ENCODE data around the gene MRPL38. TPM values are rescaled to one million over a fixed set of nuclear protein-coding genes. Genes with fewer than 3 reads are reported as not detected.
A peak's percentile ranks its signal among the peaks of the same experiment; 100 is the strongest.

Gene MRPL38
- total and polyA plus RNA-seq, 5 donors from 2014 or later, result 58.0 to 118 (median 67.2) TPM

GRCh38 chr17:75917141-75917916 is 12.6 kb upstream of the MRPL38 start:
- H3K27ac Mint-ChIP-seq, result peak overlapping the region in 1 of 3 donors; percentile 63
- no peaks in the 10 kb centered on the region for H3K27me3 Mint-ChIP-seq
- no peaks in the 10 kb centered on the region for H3K36me3 ChIP-seq (ENCODE audit: control insufficient read depth, insufficient read depth, low read length)
- peaks cover 0 to 6% (median 3%) of the 10 kb centered on the region in 4 donors for H3K4me1 Mint-ChIP-seq
- no peak overlapping the region for H3K4me3 ChIP-seq (ENCODE audit: low read depth, low read length)
- DNase-seq (no peak), ATAC-seq (ENCODE audit: low read depth in 2 of 2) (no peak)
- peaks cover 8% of the 10 kb centered on the region for H3K36me3 Mint-ChIP-seq
- H3K27ac ChIP-seq (ENCODE audit: insufficient read depth, low read length, poor library complexity, severe bottlenecking), result no peak overlapping the region
- no peaks in the 10 kb centered on the region for H3K4me1 ChIP-seq (ENCODE audit: control insufficient read depth, insufficient read depth, low read length, poor library complexity, severe bottlenecking)
- no peaks in the 10 kb centered on the region for H3K9me3 ChIP-seq (ENCODE audit: control insufficient read depth in 2 of 2, low read length in 2 of 2)
- H3K27me3 ChIP-seq (ENCODE audit: control insufficient read depth, insufficient read depth, low read length), result no peaks in the 10 kb centered on the region
- H3K9me3 Mint-ChIP-seq, result no peaks in the 10 kb centered on the region
- peak overlapping the region in 1 of 4 donors; percentile 22 for H3K4me3 Mint-ChIP-seq

GRCh38 chr17:75915268-75915667 is 10.6 kb upstream of the MRPL38 start:
- DNase-seq, result no peak
- H3K27me3 ChIP-seq (ENCODE audit: control insufficient read depth, insufficient read depth, low read length), result no peaks in the 10 kb centered on the region
- no peaks in the 10 kb centered on the region for H3K36me3 ChIP-seq (ENCODE audit: control insufficient read depth, insufficient read depth, low read length)
- Mint-ChIP-seq H3K27ac (no peak overlapping the region), H3K9me3 (no peaks in the 10 kb centered on the region), H3K27me3 (no peaks in the 10 kb centered on the region), H3K4me3 (no peak overlapping the region), H3K36me3 (peaks cover 12% of the 10 kb centered on the region), H3K4me1 (peaks cover 0 to 6% (median 3%) of the 10 kb centered on the region in 4 donors)
- H3K4me1 ChIP-seq (ENCODE audit: control insufficient read depth, insufficient read depth, low read length, poor library complexity, severe bottlenecking), result no peaks in the 10 kb centered on the region
- no peak for ATAC-seq (ENCODE audit: low read depth in 2 of 2)
- no peak overlapping the region for H3K27ac ChIP-seq (ENCODE audit: insufficient read depth, low read length, poor library complexity, severe bottlenecking)
- no peak overlapping the region for H3K4me3 ChIP-seq (ENCODE audit: low read depth, low read length)
- no peaks in the 10 kb centered on the region for H3K9me3 ChIP-seq (ENCODE audit: control insufficient read depth in 2 of 2, low read length in 2 of 2)

DNA sequence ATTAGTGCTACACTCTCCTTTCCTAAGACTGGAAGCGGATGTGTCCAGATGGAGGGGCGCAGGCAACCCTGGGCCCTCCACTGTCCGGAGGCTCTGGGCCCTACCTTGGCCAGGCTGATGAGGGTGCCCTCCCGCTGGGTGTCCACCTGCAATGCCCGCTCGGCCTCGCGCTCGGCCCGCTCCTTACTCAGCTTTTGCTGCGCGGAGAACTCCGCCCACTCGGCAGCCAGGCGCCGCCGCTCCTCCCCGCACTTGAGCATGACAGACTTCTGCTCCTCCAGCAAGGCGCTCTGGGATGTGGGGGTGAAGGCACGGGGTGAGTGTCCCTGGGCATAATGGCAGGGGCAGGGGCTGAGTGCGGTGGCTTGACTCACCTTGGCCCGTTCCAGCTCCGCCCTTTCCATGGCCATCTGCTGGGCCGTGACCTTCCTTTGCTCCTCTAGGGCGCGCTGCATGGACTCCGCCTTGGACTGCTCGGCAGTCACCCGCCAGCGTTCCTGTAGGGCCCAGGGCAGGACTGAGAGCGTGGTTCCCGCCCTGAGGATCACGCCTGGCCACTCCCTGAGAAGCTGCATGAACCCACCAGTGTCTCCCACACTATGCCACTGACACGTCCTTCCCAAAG is 10.1 kb upstream of the MRPL38 start:
- Mint-ChIP-seq H3K4me1 (peaks cover 0 to 6% (median 3%) of the 10 kb centered on the region in 4 donors), H3K27ac (no peak overlapping the region), H3K9me3 (no peaks in the 10 kb centered on the region), H3K4me3 (no peak overlapping the region), H3K36me3 (peaks cover 12% of the 10 kb centered on the region), H3K27me3 (no peaks in the 10 kb centered on the region)
- Histone ChIP-seq H3K4me3 (ENCODE audit: low read depth, low read length) (no peak overlapping the region), H3K27me3 (ENCODE audit: control insufficient read depth, insufficient read depth, low read length) (no peaks in the 10 kb centered on the region), H3K4me1 (ENCODE audit: control insufficient read depth, insufficient read depth, low read length, poor library complexity, severe bottlenecking) (no peaks in the 10 kb centered on the region), H3K27ac (ENCODE audit: insufficient read depth, low read length, poor library complexity, severe bottlenecking) (no peak overlapping the region), H3K36me3 (ENCODE audit: control insufficient read depth, insufficient read depth, low read length) (no peaks in the 10 kb centered on the region), H3K9me3 (ENCODE audit: control insufficient read depth in 2 of 2, low read length in 2 of 2) (no peaks in the 10 kb centered on the region)
- ATAC-seq (ENCODE audit: low read depth in 2 of 2), result no peak
- no peak for DNase-seq

- Mint-ChIP-seq H3K36me3 (peaks cover 12% of the 10 kb centered on the region), H3K27me3 (no peaks in the 10 kb centered on the region), H3K27ac (no peak overlapping the region), H3K9me3 (no peaks in the 10 kb centered on the region), H3K4me1 (peaks cover 0 to 6% (median 3%) of the 10 kb centered on the region in 4 donors), H3K4me3 (no peak overlapping the region)
- Histone ChIP-seq H3K27me3 (ENCODE audit: control insufficient read depth, insufficient read depth, low read length) (no peaks in the 10 kb centered on the region), H3K9me3 (ENCODE audit: control insufficient read depth in 2 of 2, low read length in 2 of 2) (no peaks in the 10 kb centered on the region), H3K4me3 (ENCODE audit: low read depth, low read length) (no peak overlapping the region), H3K27ac (ENCODE audit: insufficient read depth, low read length, poor library complexity, severe bottlenecking) (no peak overlapping the region), H3K36me3 (ENCODE audit: control insufficient read depth, insufficient read depth, low read length) (no peaks in the 10 kb centered on the region), H3K4me1 (ENCODE audit: control insufficient read depth, insufficient read depth, low read length, poor library complexity, severe bottlenecking) (no peaks in the 10 kb centered on the region)
- ATAC-seq (ENCODE audit: low read depth in 2 of 2), result no peak
- no peak for DNase-seq
Measured at GRCh38 chr17:75913537-75914210, 9.0 kb upstream of the MRPL38 start.

DNA sequence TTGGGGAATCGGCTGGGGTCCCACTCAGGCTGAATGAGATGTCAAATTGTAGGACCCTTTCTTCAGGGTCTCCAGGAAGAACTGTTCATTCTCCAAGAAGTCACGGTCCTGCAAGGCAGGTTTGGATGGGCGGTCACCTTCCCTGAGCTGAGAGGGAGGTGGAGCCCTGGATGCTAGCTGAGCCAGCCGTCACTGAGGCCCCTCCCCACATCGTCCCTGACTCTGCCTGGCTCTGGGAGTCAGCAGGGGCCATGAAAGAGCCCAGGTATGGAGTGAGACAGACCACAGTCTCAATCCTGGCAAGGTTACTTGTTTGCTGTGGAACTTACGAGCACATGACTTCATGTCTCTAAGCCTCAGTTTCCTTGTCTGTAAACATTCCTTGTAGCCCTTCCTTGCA is 6.0 kb upstream of the MRPL38 start:
- H3K27ac Mint-ChIP-seq, result no peak overlapping the region
- H3K27ac ChIP-seq (ENCODE audit: insufficient read depth, low read length, poor library complexity, severe bottlenecking), result no peak overlapping the region
- H3K4me3 ChIP-seq (ENCODE audit: low read depth, low read length), result no peak overlapping the region
- no peak overlapping the region for H3K4me3 Mint-ChIP-seq
- ATAC-seq (ENCODE audit: low read depth in 2 of 2) (no peak), DNase-seq (no peak)
- H3K27me3 Mint-ChIP-seq, result no peaks in the 10 kb centered on the region
- H3K4me1 ChIP-seq (ENCODE audit: control insufficient read depth, insufficient read depth, low read length, poor library complexity, severe bottlenecking), result peaks cover 4% of the 10 kb centered on the region
- no peaks in the 10 kb centered on the region for H3K9me3 Mint-ChIP-seq
- no peaks in the 10 kb centered on the region for H3K27me3 ChIP-seq (ENCODE audit: control insufficient read depth, insufficient read depth, low read length)
- H3K36me3 Mint-ChIP-seq, result peaks cover 12% of the 10 kb centered on the region
- H3K36me3 ChIP-seq (ENCODE audit: control insufficient read depth, insufficient read depth, low read length), result no peaks in the 10 kb centered on the region
- H3K9me3 ChIP-seq (ENCODE audit: control insufficient read depth in 2 of 2, low read length in 2 of 2), result no peaks in the 10 kb centered on the region
- H3K4me1 Mint-ChIP-seq, result peaks cover 0 to 9% (median 0%) of the 10 kb centered on the region in 4 donors

GRCh38 chr17:75909812-75910274 is 5.2 kb upstream of the MRPL38 start:
- peaks cover 10% of the 10 kb centered on the region for H3K4me1 ChIP-seq (ENCODE audit: control insufficient read depth, insufficient read depth, low read length, poor library complexity, severe bottlenecking)
- DNase-seq (no peak), ATAC-seq (ENCODE audit: low read depth in 2 of 2) (no peak)
- H3K4me3 Mint-ChIP-seq, result peak overlapping the region in 1 of 4 donors; percentile 43
- no peaks in the 10 kb centered on the region for H3K27me3 ChIP-seq (ENCODE audit: control insufficient read depth, insufficient read depth, low read length)
- H3K4me1 Mint-ChIP-seq, result peaks cover 0 to 12% (median 0%) of the 10 kb centered on the region in 4 donors
- no peaks in the 10 kb centered on the region for H3K9me3 ChIP-seq (ENCODE audit: control insufficient read depth in 2 of 2, low read length in 2 of 2)
- H3K9me3 Mint-ChIP-seq, result no peaks in the 10 kb centered on the region
- peaks cover 6% of the 10 kb centered on the region for H3K36me3 Mint-ChIP-seq
- H3K27ac ChIP-seq (ENCODE audit: insufficient read depth, low read length, poor library complexity, severe bottlenecking), result no peak overlapping the region
- no peaks in the 10 kb centered on the region for H3K36me3 ChIP-seq (ENCODE audit: control insufficient read depth, insufficient read depth, low read length)
- peak overlapping the region in 1 of 3 donors; percentile 43 for H3K27ac Mint-ChIP-seq
- H3K4me3 ChIP-seq (ENCODE audit: low read depth, low read length), result no peak overlapping the region
- no peaks in the 10 kb centered on the region for H3K27me3 Mint-ChIP-seq

DNA sequence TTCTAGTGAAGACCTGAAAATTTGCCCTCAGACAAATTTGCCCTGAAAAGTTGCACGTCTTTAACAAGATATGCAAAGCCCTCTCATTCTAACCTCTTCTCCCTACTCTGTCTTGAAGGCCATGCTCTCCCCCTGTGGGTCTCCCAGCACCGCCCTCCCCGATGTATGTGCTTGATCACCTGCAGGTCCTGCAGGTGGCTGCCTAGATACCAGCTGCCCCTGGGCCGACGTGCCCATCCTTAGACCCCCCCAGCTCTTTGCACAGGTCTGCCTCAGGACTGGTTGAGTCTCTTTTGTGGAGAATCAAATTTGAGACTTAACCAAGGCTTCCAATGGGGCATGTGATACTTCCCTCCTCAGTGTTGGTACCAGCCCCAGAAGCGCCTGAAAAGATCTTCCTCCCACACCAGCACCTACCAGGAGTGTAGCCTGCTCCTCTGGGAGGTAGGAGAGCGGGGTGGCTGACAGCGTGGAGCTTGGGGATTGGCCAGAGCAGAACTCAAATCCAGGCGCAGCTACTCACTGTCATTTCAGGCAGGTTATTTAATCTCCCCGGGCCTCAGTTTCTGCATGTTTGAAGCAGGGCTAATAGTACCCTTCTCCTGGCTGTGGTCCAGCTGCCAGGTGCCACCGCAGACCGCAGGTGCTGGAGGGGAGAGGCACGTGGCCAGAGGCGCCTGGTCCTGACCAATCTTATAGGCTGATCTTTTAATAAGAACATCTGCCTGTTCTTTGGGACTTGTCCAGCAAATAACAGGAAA is 4.5 kb upstream of the MRPL38 start:
- no peak for ATAC-seq (ENCODE audit: low read depth in 2 of 2)
- Mint-ChIP-seq H3K4me3 (peak overlapping the region in 1 of 4 donors; percentile 43), H3K9me3 (no peaks in the 10 kb centered on the region), H3K4me1 (peaks cover 0 to 14% (median 0%) of the 10 kb centered on the region in 4 donors), H3K27me3 (no peaks in the 10 kb centered on the region), H3K36me3 (peaks cover 5% of the 10 kb centered on the region), H3K27ac (no peak overlapping the region)
- Histone ChIP-seq H3K4me3 (ENCODE audit: low read depth, low read length) (no peak overlapping the region), H3K27me3 (ENCODE audit: control insufficient read depth, insufficient read depth, low read length) (no peaks in the 10 kb centered on the region), H3K27ac (ENCODE audit: insufficient read depth, low read length, poor library complexity, severe bottlenecking) (no peak overlapping the region), H3K36me3 (ENCODE audit: control insufficient read depth, insufficient read depth, low read length) (no peaks in the 10 kb centered on the region), H3K9me3 (ENCODE audit: control insufficient read depth in 2 of 2, low read length in 2 of 2) (no peaks in the 10 kb centered on the region), H3K4me1 (ENCODE audit: control insufficient read depth, insufficient read depth, low read length, poor library complexity, severe bottlenecking) (peaks cover 13% of the 10 kb centered on the region)
- no peak for DNase-seq

All from CD4-positive, CD25-positive, alpha-beta regulatory T cell (primary cell).